Sigmoid colon (tissue), 7 donors: ENCODE measurements around the gene SDK1. TPM values are rescaled to one million over a fixed set of nuclear protein-coding genes. Genes with fewer than 3 reads are reported as not detected.

Source experiments
- DNase-seq: peaks from one replicate; pipeline ENCODE4 v3.0.0-alpha.2; 2019
- H3K27ac ChIP-seq, 4 donors: fragments of 200-600 bp; sonication (generic); one replicate each; pipeline ENCODE4 v1.5.1; 2016 to 2019; ENCODE audit warnings: mild to moderate bottlenecking in 1 of 4
- H3K27me3 ChIP-seq, 3 donors: fragments of 200-600 bp; sonication (generic); one replicate each; pipeline ENCODE4 v1.5.1; 2019; ENCODE audit warnings: mild to moderate bottlenecking in 1 of 3
- H3K36me3 ChIP-seq, 4 donors: fragments of 200-600 bp; sonication (generic); one replicate each; pipeline ENCODE4 v1.5.1; 2016 to 2019
- H3K4me1 ChIP-seq, 4 donors: fragments of 200-600 bp; sonication (generic); one replicate each; pipeline ENCODE4 v1.5.1; 2017 to 2019
- H3K4me3 ChIP-seq, 4 donors: fragments of 200-600 bp; sonication (generic); one replicate each; pipeline ENCODE4 v1.5.1; 2017 to 2019; ENCODE audit warnings: mild to moderate bottlenecking in 2 of 4, moderate library complexity in 1 of 4
- H3K9me3 ChIP-seq, 4 donors: fragments of 200-600 bp in 3 of 4; sonication (generic) in 3 of 4; one replicate each; pipeline versions ENCODE4 v1.5.1 to v1.6.1; 2013 to 2019
- EP300 ChIP-seq, 4 donors: sonication (generic); formaldehyde crosslinking; IDR thresholded peaks; one replicate each; pipeline ENCODE4 v1.6.1; 2017; ENCODE audit warnings: antibody characterized with exemption in 4 of 4
- POLR2A ChIP-seq, 2 donors: fragments of 450-650 bp; IDR thresholded peaks; one replicate each; pipeline ENCODE4 v1.6.1; 2016; ENCODE audit warnings: antibody characterized with exemption in 2 of 2, mild to moderate bottlenecking in 2 of 2, moderate library complexity in 2 of 2
- POLR2AphosphoS5 ChIP-seq, 4 donors: sonication (generic); formaldehyde crosslinking; IDR thresholded peaks; one replicate each; pipeline ENCODE4 v1.6.1; 2017; ENCODE audit warnings: antibody characterized with exemption in 4 of 4
- WGBS, 2 donors: extraction: QIAGEN DNeasy Blood & Tissue Kit; methylation state at CpG; one replicate each; pipeline ENCODE4 v1.1.7; 2013; 5-methylcytosine and 5-hydroxymethylcytosine counted together
- intact Hi-C: fragments of 100-400 bp; cut with DNase I; formaldehyde crosslinking; loops from one replicate; pipeline ENCODE4 v1.15.1; 2023
- polyA plus RNA-seq, 3 donors: library from polyadenylated mRNA; stranded (reverse); fragments of 200-250 nt; gene quantifications; one replicate each; pipeline ENCODE4 v1.2.3, GENCODE V29; 2013
- total RNA-seq, 4 donors: library from RNA; depleted of rRNA; stranded (reverse); fragments of >200 nt; gene quantifications; one replicate each; pipeline ENCODE4 v1.1.0, GENCODE V29; 2016
- TF ChIP-seq, protein P1 (sequence below), 4 experiments: fragments of 450-650 bp in 3 of 4; fragments of 200-600 bp in 1 of 4; IDR thresholded peaks; one replicate each; pipeline ENCODE4 v1.5.1; 2016 to 2019; ENCODE audit warnings: antibody characterized with exemption in 4 of 4, mild to moderate bottlenecking in 3 of 4, moderate library complexity in 2 of 4
- donor health status: healthy with polysubstance abuse.
- donor health status: Bipolar disorder and iron deficiency.
- donor health status: healthy.

The SDK1 gene
- total and polyA plus RNA-seq, 7 donors, result under 0.01 to 23.0 (median 10.0) TPM; not detected in 1

DNA sequence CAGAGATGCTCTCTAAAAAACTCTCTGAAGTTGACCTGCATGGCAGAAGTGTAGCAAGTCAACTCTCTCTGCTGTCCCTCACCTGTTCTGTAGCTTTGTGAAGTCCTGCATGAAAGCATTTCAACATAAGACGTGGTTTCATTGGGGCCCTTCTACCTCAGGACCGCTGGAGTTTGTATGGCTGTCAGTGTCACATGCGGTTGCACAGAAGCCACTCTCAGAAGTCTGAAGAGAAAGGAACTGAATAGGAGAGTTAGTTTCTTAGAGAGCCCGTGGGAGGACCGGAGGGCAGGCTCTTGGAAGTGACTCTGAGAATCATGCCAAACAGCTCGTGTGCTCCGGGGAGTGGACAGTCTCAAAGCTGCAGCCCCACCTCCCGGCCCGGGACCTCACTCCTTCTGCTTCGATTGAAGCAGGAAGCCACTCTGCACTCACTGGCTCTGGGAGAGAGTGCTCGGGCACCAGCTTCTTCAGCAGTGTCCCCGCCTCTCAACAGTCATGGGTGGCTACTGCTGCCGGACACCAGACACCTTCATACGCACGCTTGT, 486.7 kb downstream of the SDK1 start:
- Histone ChIP-seq H3K4me1 (peaks cover 0 to 4% (median 0%) of the 10 kb centered on the region in 4 donors), H3K9me3 (no peaks in the 10 kb centered on the region), H3K27ac (no peak overlapping the region), H3K4me3 (no peak overlapping the region), H3K27me3 (no peaks in the 10 kb centered on the region), H3K36me3 (no peaks in the 10 kb centered on the region)
- intact Hi-C loops, result no loop called here
- DNase-seq, result no peak
- TF ChIP-seq POLR2A (IDR thresholded peaks at IDR 0.05), result no peak
- WGBS, 2 donors, result 42 to 49% methylated on average over 15 of the region's 15 CpGs

DNA sequence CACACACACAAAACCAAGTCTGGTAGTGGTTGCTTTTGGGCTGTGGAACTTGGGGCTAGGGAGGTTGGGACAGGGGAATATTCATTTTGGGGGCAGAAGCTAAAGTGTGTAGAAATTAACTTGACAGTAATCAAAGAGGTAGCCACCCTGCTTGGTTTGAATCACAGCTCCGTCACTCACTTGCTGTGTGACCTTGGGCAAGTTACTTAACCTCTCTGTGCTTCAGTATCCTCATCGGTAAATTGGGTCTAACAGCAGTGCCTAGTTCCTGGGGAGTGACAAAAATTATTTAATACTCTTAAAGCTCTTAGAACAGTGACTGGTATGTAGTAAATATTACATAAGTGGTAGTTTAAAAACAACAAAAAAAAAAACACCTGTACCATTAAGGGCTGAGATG, 489.8 kb downstream of the SDK1 start:
- DNase-seq, result no peak
- H3K4me1 ChIP-seq, result peaks cover 0 to 18% (median 9%) of the 10 kb centered on the region in 4 donors
- intact Hi-C loops, result no loop called here
- no peak overlapping the region for H3K27ac ChIP-seq
- no peak overlapping the region for H3K4me3 ChIP-seq
- no peak for TF ChIP-seq EP300 (IDR thresholded peaks at IDR 0.05)
- 71 to 91% methylated on average over 2 of the region's 2 CpGs for WGBS, 2 donors
- H3K9me3 ChIP-seq, result no peaks in the 10 kb centered on the region
- no peaks in the 10 kb centered on the region for H3K36me3 ChIP-seq
- H3K27me3 ChIP-seq, result no peaks in the 10 kb centered on the region

DNA sequence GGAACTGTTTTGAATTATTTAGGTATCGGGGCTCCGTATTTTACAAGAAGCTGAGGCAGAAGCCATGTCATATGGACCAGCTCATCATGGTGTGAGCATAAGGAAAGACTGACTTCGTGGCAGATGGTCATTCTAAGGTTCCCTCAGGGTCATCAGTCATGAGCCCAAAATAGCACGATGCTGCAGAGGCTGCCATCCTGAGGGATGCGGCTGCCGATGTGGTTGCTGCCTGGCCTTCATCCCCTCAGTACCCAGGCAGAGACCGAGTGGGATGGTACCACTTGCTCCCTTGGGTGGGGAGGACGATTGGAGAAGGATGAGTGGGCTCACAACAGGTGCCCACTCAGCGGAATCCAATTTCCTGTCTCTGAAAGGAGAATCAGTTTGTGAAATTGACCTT, 490.3 kb downstream of the SDK1 start:
- no peaks in the 10 kb centered on the region for H3K36me3 ChIP-seq
- peaks cover 0 to 24% (median 14%) of the 10 kb centered on the region in 4 donors for H3K4me1 ChIP-seq
- WGBS, 2 donors, result 76 to 83% methylated on average over 9 of the region's 9 CpGs
- no peak for TF ChIP-seq POLR2AphosphoS5 (IDR thresholded peaks at IDR 0.05)
- no peak for TF ChIP-seq POLR2A (IDR thresholded peaks at IDR 0.05)
- no peak for TF ChIP-seq EP300 (IDR thresholded peaks at IDR 0.05)
- TF ChIP-seq, protein P1, sequence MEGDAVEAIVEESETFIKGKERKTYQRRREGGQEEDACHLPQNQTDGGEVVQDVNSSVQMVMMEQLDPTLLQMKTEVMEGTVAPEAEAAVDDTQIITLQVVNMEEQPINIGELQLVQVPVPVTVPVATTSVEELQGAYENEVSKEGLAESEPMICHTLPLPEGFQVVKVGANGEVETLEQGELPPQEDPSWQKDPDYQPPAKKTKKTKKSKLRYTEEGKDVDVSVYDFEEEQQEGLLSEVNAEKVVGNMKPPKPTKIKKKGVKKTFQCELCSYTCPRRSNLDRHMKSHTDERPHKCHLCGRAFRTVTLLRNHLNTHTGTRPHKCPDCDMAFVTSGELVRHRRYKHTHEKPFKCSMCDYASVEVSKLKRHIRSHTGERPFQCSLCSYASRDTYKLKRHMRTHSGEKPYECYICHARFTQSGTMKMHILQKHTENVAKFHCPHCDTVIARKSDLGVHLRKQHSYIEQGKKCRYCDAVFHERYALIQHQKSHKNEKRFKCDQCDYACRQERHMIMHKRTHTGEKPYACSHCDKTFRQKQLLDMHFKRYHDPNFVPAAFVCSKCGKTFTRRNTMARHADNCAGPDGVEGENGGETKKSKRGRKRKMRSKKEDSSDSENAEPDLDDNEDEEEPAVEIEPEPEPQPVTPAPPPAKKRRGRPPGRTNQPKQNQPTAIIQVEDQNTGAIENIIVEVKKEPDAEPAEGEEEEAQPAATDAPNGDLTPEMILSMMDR (IDR thresholded peaks at IDR 0.05), result no peak
- H3K27ac ChIP-seq, result no peak overlapping the region
- no peak overlapping the region for H3K4me3 ChIP-seq
- intact Hi-C loops, result no loop called here
- H3K9me3 ChIP-seq, result no peaks in the 10 kb centered on the region
- H3K27me3 ChIP-seq, result no peaks in the 10 kb centered on the region
- no peak for DNase-seq

- Histone ChIP-seq H3K4me3 (no peak overlapping the region), H3K27ac (peak overlapping the region in 2 of 4 donors; percentile 48 to 49), H3K27me3 (no peaks in the 10 kb centered on the region), H3K4me1 (peaks cover 0 to 21% (median 15%) of the 10 kb centered on the region in 4 donors), H3K36me3 (no peaks in the 10 kb centered on the region), H3K9me3 (peaks cover 0 to 1% (median 0%) of the 10 kb centered on the region in 4 donors)
- TF ChIP-seq, protein P1 (IDR thresholded peaks at IDR 0.05), result no peak
- no peak for TF ChIP-seq POLR2AphosphoS5 (IDR thresholded peaks at IDR 0.05)
- no peak for TF ChIP-seq EP300 (IDR thresholded peaks at IDR 0.05)
- 82 to 86% methylated on average over 4 of the region's 4 CpGs for WGBS, 2 donors
- DNase-seq, result no peak
- intact Hi-C loops, result no loop called here
Measured at GRCh38 chr7:3795141-3795540, 494.1 kb downstream of the SDK1 start.

DNA sequence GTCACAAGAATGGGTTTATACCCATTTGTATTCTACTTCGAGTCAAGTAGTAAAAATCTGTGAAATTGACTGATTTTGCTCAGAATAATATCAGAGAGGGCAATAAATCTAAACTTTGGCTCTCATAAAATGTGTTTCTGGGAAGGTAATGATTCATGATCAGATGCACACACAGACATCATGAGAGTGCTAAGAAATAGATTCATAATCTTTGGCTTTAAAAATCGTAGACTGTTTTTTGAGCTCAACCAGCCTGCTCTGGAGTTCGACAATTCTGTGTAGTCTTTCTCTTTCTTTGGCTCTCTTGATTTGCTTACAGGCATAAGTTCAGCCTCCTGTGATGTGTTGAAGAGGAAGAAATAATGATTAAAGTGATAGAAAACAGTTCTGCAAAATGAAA, 494.7 kb downstream of the SDK1 start:
- Histone ChIP-seq H3K27ac (peak overlapping the region in 2 of 4 donors; percentile 48 to 49), H3K36me3 (no peaks in the 10 kb centered on the region), H3K4me1 (peaks cover 0 to 21% (median 15%) of the 10 kb centered on the region in 4 donors), H3K4me3 (no peak overlapping the region), H3K27me3 (no peaks in the 10 kb centered on the region), H3K9me3 (peaks cover 0 to 1% (median 0%) of the 10 kb centered on the region in 4 donors)
- 73 to 74% methylated on average over 3 of the region's 3 CpGs for WGBS, 2 donors
- intact Hi-C loops, result no loop called here
- DNase-seq, result no peak
- TF ChIP-seq EP300 (IDR thresholded peaks at IDR 0.05) (no peak), POLR2AphosphoS5 (IDR thresholded peaks at IDR 0.05) (no peak), POLR2A (IDR thresholded peaks at IDR 0.05) (no peak)
- TF ChIP-seq, protein P1 (IDR thresholded peaks at IDR 0.05), result no peak

DNA sequence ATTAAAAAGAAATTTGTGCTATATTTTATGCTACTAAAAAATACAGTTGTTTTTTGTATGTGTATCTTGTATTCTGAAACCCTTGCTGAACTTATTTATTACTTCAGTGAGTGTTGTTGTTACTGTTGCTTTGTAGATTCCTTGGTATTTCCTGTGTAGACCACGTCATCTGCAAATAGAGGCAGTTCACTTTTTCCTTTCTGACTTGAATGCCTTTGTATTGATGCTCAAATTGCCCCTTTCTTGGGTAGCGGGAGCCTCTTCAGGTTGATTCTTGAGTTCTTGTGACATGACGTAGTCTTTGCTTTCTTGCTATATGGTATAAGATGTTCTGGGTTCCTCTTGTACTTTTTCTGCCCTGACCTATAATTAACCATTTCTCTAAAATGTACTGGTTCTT, 504.1 kb downstream of the SDK1 start:
- Histone ChIP-seq H3K4me3 (no peak overlapping the region), H3K9me3 (no peaks in the 10 kb centered on the region), H3K27ac (no peak overlapping the region), H3K4me1 (no peaks in the 10 kb centered on the region), H3K36me3 (no peaks in the 10 kb centered on the region), H3K27me3 (no peaks in the 10 kb centered on the region)
- intact Hi-C loops, result no loop called here
- 82 to 90% methylated on average over 3 of the region's 3 CpGs for WGBS, 2 donors
- DNase-seq, result no peak
- TF ChIP-seq EP300 (IDR thresholded peaks at IDR 0.05) (no peak), POLR2A (IDR thresholded peaks at IDR 0.05) (no peak), POLR2AphosphoS5 (IDR thresholded peaks at IDR 0.05) (no peak)
- TF ChIP-seq, protein P1 (IDR thresholded peaks at IDR 0.05), result no peak
